Ovary (tissue), 9 donors: ENCODE data around the gene COLQ. TPM values are rescaled to one million over a fixed set of nuclear protein-coding genes. Genes with fewer than 3 reads are reported as not detected.
"Not testable (repeated sequence)": the region's sequence is repeated elsewhere in the genome, so short reads cannot be mapped to it uniquely, and the experiment has no call there.

ENCODE experiments used
- DNase-seq, 5 donors: peaks; one replicate each; pipeline ENCODE4 v3.0.0-alpha.2; 2019 to 2020
- H3K27ac ChIP-seq, 2 donors: fragments of 200-600 bp; one replicate each; pipeline versions ENCODE4 v1.5.1 to v1.8.0; 2019 to 2022
- H3K27me3 ChIP-seq: fragments of 200-600 bp; one replicate; pipeline ENCODE4 v1.8.0; 2022
- H3K36me3 ChIP-seq: fragments of 200-600 bp; sonication (generic); one replicate; pipeline ENCODE4 v1.5.1; 2019
- H3K4me1 ChIP-seq: one replicate; pipeline ENCODE4 v1.8.1; 2013; ENCODE audit warnings: mild to moderate bottlenecking, moderate library complexity; ENCODE audit not compliant: insufficient read depth
- H3K4me3 ChIP-seq: fragments of 200-600 bp; sonication (generic); one replicate; pipeline ENCODE4 v1.5.1; 2017
- H3K9me3 ChIP-seq, 2 donors: fragments of 200-600 bp in 1 of 2; sonication (generic) in 1 of 2; one replicate each; pipeline versions ENCODE4 v1.5.1 to v1.8.1; 2013 to 2019; ENCODE audit warnings: mild to moderate bottlenecking in 1 of 2, moderate library complexity in 1 of 2
- EP300 ChIP-seq: sonication (generic); formaldehyde crosslinking; IDR thresholded peaks from one replicate; pipeline ENCODE4 v1.6.1; 2017; ENCODE audit warnings: antibody characterized with exemption
- POLR2A ChIP-seq: fragments of 450-650 bp; IDR thresholded peaks from one replicate; pipeline ENCODE4 v1.6.1; 2017; ENCODE audit warnings: antibody characterized with exemption, mild to moderate bottlenecking, moderate library complexity
- WGBS, 3 donors: extraction: QIAGEN DNeasy Blood & Tissue Kit in 1 of 3; methylation state at CpG; one replicate each; pipeline versions ENCODE4 v1.1.5 to v1.1.7; 2013 to 2017; 5-methylcytosine and 5-hydroxymethylcytosine counted together
- intact Hi-C, 4 donors: fragments of 100-400 bp; cut with DNase I; formaldehyde crosslinking; loops; one replicate each; pipeline versions ENCODE4 v1.11.0 to v1.15.1; 2022 to 2023
- polyA plus RNA-seq, 2 donors: library from polyadenylated mRNA; stranded (reverse); fragments of 200-250 nt in 1 of 2; fragments of 350-450 nt in 1 of 2; fragmentation: Illumina TruSeq in 1 of 2; extraction: RNeasy Lipid Tissue Mini Kit (QIAGEN cat#74804) in 1 of 2; gene quantifications; one replicate each; pipeline ENCODE4 v1.2.3, GENCODE V29; 2013 to 2014
- total RNA-seq, 7 donors: library from RNA; depleted of rRNA in 2 of 7; stranded (reverse); fragments of >200 nt in 2 of 7; fragmentation: NEBNext Ultra II Directional in 3 of 7; extraction: Animal tissue kit (Norgen Biotek cat#: 25700) in 3 of 7; gene quantifications; one replicate each; pipeline versions ENCODE4 v1.1.0 to v1.2.4, GENCODE V29; 2016 to 2023
- TF ChIP-seq, protein P1 (sequence below), 3 donors: fragments of 450-650 bp in 2 of 3; fragments of 200-600 bp in 1 of 3; IDR thresholded peaks; one replicate each; pipeline versions ENCODE4 v1.5.1 to v1.8.0; 2016 to 2022; ENCODE audit warnings: antibody characterized with exemption in 3 of 3, mild to moderate bottlenecking in 1 of 3
- donor health status: DM: no; HTN: no; CAD: no; lungs with moderate emphysema.
- donor health status: DM: no; HTN: no; CAD: no.
- donor health status: Bipolar disorder and iron deficiency.
- donor health status: DM: yes; HTN: yes; CAD: no.
- donor health status: DM: no; HTN: no; CAD: no.
- donor health status: DM: yes; HTN: yes; CAD: no.

Gene COLQ
- total and polyA plus RNA-seq, 9 donors = 1.9 to 6.1 (median 3.1) TPM

- Histone ChIP-seq H3K4me3 (no peak overlapping the region), H3K9me3 (no peaks in the 10 kb centered on the region), H3K27me3 (no peaks in the 10 kb centered on the region), H3K4me1 (peaks cover 5% of the 10 kb centered on the region), H3K27ac (no peak overlapping the region), H3K36me3 (no peaks in the 10 kb centered on the region)
- TF ChIP-seq POLR2A (no peak), EP300 (no peak)
- TF ChIP-seq, protein P1, sequence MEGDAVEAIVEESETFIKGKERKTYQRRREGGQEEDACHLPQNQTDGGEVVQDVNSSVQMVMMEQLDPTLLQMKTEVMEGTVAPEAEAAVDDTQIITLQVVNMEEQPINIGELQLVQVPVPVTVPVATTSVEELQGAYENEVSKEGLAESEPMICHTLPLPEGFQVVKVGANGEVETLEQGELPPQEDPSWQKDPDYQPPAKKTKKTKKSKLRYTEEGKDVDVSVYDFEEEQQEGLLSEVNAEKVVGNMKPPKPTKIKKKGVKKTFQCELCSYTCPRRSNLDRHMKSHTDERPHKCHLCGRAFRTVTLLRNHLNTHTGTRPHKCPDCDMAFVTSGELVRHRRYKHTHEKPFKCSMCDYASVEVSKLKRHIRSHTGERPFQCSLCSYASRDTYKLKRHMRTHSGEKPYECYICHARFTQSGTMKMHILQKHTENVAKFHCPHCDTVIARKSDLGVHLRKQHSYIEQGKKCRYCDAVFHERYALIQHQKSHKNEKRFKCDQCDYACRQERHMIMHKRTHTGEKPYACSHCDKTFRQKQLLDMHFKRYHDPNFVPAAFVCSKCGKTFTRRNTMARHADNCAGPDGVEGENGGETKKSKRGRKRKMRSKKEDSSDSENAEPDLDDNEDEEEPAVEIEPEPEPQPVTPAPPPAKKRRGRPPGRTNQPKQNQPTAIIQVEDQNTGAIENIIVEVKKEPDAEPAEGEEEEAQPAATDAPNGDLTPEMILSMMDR (IDR thresholded peaks at IDR 0.05) = no peak
- 94 to 97% (median 95%) methylated on average over 8 of the region's 8 CpGs for WGBS, 3 donors
- DNase-seq = no peak
- intact Hi-C loops = no loop called here
Measured at GRCh38 chr3:15491143-15491542, 30.4 kb downstream of the COLQ start.

GRCh38 chr3:15490158-15490557 lies 31.3 kb downstream of the COLQ start:
- H3K9me3 ChIP-seq = no peaks in the 10 kb centered on the region
- DNase-seq = no peak
- H3K36me3 ChIP-seq = no peaks in the 10 kb centered on the region
- intact Hi-C loops = no loop called here
- no peak overlapping the region for H3K4me3 ChIP-seq
- H3K27me3 ChIP-seq = no peaks in the 10 kb centered on the region
- WGBS, 3 donors = 96 to 98% (median 98%) methylated on average over 2 of the region's 2 CpGs
- no peak overlapping the region for H3K27ac ChIP-seq
- TF ChIP-seq EP300 = no peak
- TF ChIP-seq, protein P1 (IDR thresholded peaks at IDR 0.05) = no peak
- no peak for TF ChIP-seq POLR2A
- H3K4me1 ChIP-seq = no peaks in the 10 kb centered on the region

DNA sequence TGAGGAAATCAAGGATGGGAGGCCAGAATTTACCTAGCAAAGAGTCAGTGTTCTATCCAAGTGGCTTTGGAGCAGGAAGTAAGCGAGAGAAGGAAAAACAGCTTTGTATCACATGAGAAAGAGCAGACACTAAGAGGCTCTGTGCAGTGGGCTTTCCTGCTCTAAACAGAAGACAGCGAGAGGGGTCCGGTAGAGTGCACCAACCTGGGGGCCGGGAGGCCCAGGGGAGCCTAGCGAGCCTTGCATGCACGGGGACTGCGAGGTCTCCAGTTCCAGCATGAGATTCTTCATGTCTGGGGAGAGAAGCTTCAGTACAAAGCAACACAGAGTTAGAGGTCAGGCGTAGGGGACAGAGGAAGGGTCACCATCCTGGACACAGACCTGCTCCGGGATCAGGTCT lies 33.5 kb downstream of the COLQ start:
- 95 to 96% (median 95%) methylated on average over 9 of the region's 9 CpGs for WGBS, 3 donors
- no peaks in the 10 kb centered on the region for H3K27me3 ChIP-seq
- no peaks in the 10 kb centered on the region for H3K36me3 ChIP-seq
- H3K27ac ChIP-seq = no peak overlapping the region
- H3K9me3 ChIP-seq = no peaks in the 10 kb centered on the region
- TF ChIP-seq POLR2A (no peak), EP300 (no peak)
- TF ChIP-seq, protein P1 (IDR thresholded peaks at IDR 0.05) = no peak
- DNase-seq = no peak
- intact Hi-C loops = no loop called here
- no peaks in the 10 kb centered on the region for H3K4me1 ChIP-seq
- no peak overlapping the region for H3K4me3 ChIP-seq

DNA sequence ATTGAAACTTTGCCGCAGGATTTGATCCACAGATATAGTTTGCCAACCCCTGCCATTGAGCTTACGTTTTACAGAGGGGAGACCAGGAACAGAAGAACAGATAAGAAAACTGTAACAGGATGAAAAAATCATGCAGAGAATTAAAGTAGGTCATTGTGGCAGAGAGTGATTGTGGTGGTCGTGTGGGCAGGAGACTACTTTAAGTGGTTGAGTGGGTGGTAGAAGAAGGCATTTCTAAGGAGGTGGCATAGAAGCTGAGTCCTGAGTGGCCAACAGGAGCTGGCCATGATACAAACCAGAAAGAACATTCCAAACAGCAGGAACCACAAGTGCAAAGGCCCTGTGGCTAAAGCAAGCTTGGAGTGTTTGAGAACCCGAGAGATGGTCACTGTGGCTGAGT lies 34.5 kb downstream of the COLQ start:
- no peak for DNase-seq
- Histone ChIP-seq H3K4me1 (no peaks in the 10 kb centered on the region), H3K36me3 (no peaks in the 10 kb centered on the region), H3K27ac (no peak overlapping the region), H3K27me3 (no peaks in the 10 kb centered on the region), H3K9me3 (no peaks in the 10 kb centered on the region), H3K4me3 (no peak overlapping the region)
- TF ChIP-seq EP300 = no peak
- no peak for TF ChIP-seq POLR2A
- TF ChIP-seq, protein P1 (IDR thresholded peaks at IDR 0.05) = no peak
- 90 to 94% (median 93%) methylated on average over 4 of the region's 4 CpGs for WGBS, 3 donors
- intact Hi-C loops = no loop called here

DNA sequence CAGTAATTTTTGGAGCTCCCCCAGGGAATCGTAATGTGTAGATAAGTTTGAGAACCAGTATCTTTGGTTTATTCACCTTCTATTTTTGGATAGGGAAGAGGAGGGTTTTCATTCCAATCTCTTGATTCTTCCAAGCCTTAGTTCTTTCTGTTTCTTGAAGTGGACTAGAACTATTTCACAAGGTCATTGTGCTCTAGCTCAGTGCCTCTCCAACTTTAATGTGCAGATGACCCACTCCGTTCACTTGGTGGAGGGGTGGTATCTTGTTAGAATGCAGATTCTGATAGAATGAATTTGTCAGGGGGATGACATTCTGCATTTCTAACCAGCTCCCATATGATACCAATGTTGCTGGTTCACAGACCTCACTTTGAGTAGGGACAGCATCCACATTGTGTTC lies 35.5 kb downstream of the COLQ start:
- Histone ChIP-seq H3K27ac (no peak overlapping the region), H3K27me3 (no peaks in the 10 kb centered on the region), H3K4me1 (no peaks in the 10 kb centered on the region), H3K4me3 (no peak overlapping the region), H3K9me3 (no peaks in the 10 kb centered on the region), H3K36me3 (no peaks in the 10 kb centered on the region)
- 51 to 62% (median 62%) methylated on average over 2 of the region's 2 CpGs for WGBS, 3 donors
- DNase-seq = no peak
- intact Hi-C loops = no loop called here
- TF ChIP-seq, protein P1 (IDR thresholded peaks at IDR 0.05) = no peak
- TF ChIP-seq POLR2A = no peak
- TF ChIP-seq EP300 = no peak

DNA sequence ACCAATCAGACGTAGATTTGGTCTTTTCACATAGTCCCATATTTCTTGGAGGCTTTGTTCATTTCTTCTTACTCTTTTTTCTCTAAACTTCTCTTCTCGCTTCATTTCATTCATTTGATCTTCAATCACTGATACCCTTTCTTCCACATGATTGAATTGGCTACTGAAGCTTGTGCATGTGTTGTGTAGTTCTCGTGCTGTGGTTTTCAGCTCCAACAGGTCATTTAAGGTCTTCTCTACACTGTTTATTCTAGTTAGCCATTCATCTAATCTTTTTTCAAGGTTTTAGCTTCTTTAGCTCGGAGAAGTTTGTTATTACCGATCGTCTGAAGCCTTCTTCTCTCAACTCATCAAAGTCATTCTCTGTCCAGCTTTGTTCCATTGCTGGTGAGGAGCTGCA lies 37.0 kb downstream of the COLQ start:
- WGBS, 3 donors = 89 to 95% (median 95%) methylated on average over 6 of the region's 6 CpGs
- intact Hi-C loops, H3K36me3 ChIP-seq, H3K27me3 ChIP-seq, H3K9me3 ChIP-seq, H3K4me3 ChIP-seq, DNase-seq, H3K27ac ChIP-seq, H3K4me1 ChIP-seq: not testable (repeated sequence)
